Sigmoid colon (tissue), 7 donors: ENCODE measurements around the gene PDGFD. TPM values are rescaled to one million over a fixed set of nuclear protein-coding genes. Genes with fewer than 3 reads are reported as not detected.

Source experiments
- DNase-seq: peaks from one replicate; pipeline ENCODE4 v3.0.0-alpha.2; 2019
- H3K27ac ChIP-seq, 4 donors: fragments of 200-600 bp; sonication (generic); one replicate each; pipeline ENCODE4 v1.5.1; 2016 to 2019; ENCODE audit warnings: mild to moderate bottlenecking in 1 of 4
- H3K27me3 ChIP-seq, 3 donors: fragments of 200-600 bp; sonication (generic); one replicate each; pipeline ENCODE4 v1.5.1; 2019; ENCODE audit warnings: mild to moderate bottlenecking in 1 of 3
- H3K36me3 ChIP-seq, 4 donors: fragments of 200-600 bp; sonication (generic); one replicate each; pipeline ENCODE4 v1.5.1; 2016 to 2019
- H3K4me1 ChIP-seq, 4 donors: fragments of 200-600 bp; sonication (generic); one replicate each; pipeline ENCODE4 v1.5.1; 2017 to 2019
- H3K4me3 ChIP-seq, 4 donors: fragments of 200-600 bp; sonication (generic); one replicate each; pipeline ENCODE4 v1.5.1; 2017 to 2019; ENCODE audit warnings: mild to moderate bottlenecking in 2 of 4, moderate library complexity in 1 of 4
- H3K9me3 ChIP-seq, 4 donors: fragments of 200-600 bp in 3 of 4; sonication (generic) in 3 of 4; one replicate each; pipeline versions ENCODE4 v1.5.1 to v1.6.1; 2013 to 2019
- EP300 ChIP-seq, 4 donors: sonication (generic); formaldehyde crosslinking; IDR thresholded peaks; one replicate each; pipeline ENCODE4 v1.6.1; 2017; ENCODE audit warnings: antibody characterized with exemption in 4 of 4
- POLR2A ChIP-seq, 2 donors: fragments of 450-650 bp; IDR thresholded peaks; one replicate each; pipeline ENCODE4 v1.6.1; 2016; ENCODE audit warnings: antibody characterized with exemption in 2 of 2, mild to moderate bottlenecking in 2 of 2, moderate library complexity in 2 of 2
- POLR2AphosphoS5 ChIP-seq, 4 donors: sonication (generic); formaldehyde crosslinking; IDR thresholded peaks; one replicate each; pipeline ENCODE4 v1.6.1; 2017; ENCODE audit warnings: antibody characterized with exemption in 4 of 4
- WGBS, 2 donors: extraction: QIAGEN DNeasy Blood & Tissue Kit; methylation state at CpG; one replicate each; pipeline ENCODE4 v1.1.7; 2013; 5-methylcytosine and 5-hydroxymethylcytosine counted together
- intact Hi-C: fragments of 100-400 bp; cut with DNase I; formaldehyde crosslinking; loops from one replicate; pipeline ENCODE4 v1.15.1; 2023
- polyA plus RNA-seq, 3 donors: library from polyadenylated mRNA; stranded (reverse); fragments of 200-250 nt; gene quantifications; one replicate each; pipeline ENCODE4 v1.2.3, GENCODE V29; 2013
- total RNA-seq, 4 donors: library from RNA; depleted of rRNA; stranded (reverse); fragments of >200 nt; gene quantifications; one replicate each; pipeline ENCODE4 v1.1.0, GENCODE V29; 2016
- TF ChIP-seq, protein P1 (sequence below), 4 experiments: fragments of 450-650 bp in 3 of 4; fragments of 200-600 bp in 1 of 4; IDR thresholded peaks; one replicate each; pipeline ENCODE4 v1.5.1; 2016 to 2019; ENCODE audit warnings: antibody characterized with exemption in 4 of 4, mild to moderate bottlenecking in 3 of 4, moderate library complexity in 2 of 4
- donor health status: healthy with polysubstance abuse.
- donor health status: Bipolar disorder and iron deficiency.
- donor health status: healthy.

The PDGFD gene
- total and polyA plus RNA-seq, 7 donors: 0.69 to 11.6 (median 7.9) TPM

DNA sequence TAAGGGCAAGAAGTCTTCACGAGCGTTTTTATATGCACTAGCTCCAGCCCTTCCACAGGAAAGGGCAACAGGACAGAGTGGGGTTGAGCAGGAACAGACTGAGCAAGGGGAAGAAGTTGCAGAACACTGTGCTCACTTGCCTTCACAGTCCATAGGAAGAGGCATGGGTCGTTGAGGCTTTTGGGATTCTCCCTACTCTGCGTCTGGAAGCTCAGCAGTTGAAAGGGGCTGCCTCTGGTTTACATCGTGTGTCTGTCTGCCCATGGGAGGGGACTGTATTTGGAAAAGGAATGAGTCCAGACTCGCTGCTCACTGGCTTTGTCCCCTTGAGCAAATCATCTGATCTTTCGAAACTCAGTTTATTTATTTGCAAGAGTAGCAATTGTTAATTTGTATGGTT, 1.1 kb upstream of the PDGFD start:
- TF ChIP-seq EP300 (IDR thresholded peaks at IDR 0.05) (no peak), POLR2AphosphoS5 (IDR thresholded peaks at IDR 0.05) (no peak), POLR2A (IDR thresholded peaks at IDR 0.05) (no peak)
- TF ChIP-seq, protein P1, sequence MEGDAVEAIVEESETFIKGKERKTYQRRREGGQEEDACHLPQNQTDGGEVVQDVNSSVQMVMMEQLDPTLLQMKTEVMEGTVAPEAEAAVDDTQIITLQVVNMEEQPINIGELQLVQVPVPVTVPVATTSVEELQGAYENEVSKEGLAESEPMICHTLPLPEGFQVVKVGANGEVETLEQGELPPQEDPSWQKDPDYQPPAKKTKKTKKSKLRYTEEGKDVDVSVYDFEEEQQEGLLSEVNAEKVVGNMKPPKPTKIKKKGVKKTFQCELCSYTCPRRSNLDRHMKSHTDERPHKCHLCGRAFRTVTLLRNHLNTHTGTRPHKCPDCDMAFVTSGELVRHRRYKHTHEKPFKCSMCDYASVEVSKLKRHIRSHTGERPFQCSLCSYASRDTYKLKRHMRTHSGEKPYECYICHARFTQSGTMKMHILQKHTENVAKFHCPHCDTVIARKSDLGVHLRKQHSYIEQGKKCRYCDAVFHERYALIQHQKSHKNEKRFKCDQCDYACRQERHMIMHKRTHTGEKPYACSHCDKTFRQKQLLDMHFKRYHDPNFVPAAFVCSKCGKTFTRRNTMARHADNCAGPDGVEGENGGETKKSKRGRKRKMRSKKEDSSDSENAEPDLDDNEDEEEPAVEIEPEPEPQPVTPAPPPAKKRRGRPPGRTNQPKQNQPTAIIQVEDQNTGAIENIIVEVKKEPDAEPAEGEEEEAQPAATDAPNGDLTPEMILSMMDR (IDR thresholded peaks at IDR 0.05): no peak
- intact Hi-C loops: no loop called here
- WGBS, 2 donors: 88 to 89% methylated on average over 7 of the region's 7 CpGs
- peaks cover 0 to 6% (median 0%) of the 10 kb centered on the region in 3 donors for H3K27me3 ChIP-seq
- no peak overlapping the region for H3K4me3 ChIP-seq
- H3K4me1 ChIP-seq: peaks cover 0 to 13% (median 9%) of the 10 kb centered on the region in 4 donors
- no peak overlapping the region for H3K27ac ChIP-seq
- no peaks in the 10 kb centered on the region for H3K9me3 ChIP-seq
- DNase-seq: no peak
- no peaks in the 10 kb centered on the region for H3K36me3 ChIP-seq

DNA sequence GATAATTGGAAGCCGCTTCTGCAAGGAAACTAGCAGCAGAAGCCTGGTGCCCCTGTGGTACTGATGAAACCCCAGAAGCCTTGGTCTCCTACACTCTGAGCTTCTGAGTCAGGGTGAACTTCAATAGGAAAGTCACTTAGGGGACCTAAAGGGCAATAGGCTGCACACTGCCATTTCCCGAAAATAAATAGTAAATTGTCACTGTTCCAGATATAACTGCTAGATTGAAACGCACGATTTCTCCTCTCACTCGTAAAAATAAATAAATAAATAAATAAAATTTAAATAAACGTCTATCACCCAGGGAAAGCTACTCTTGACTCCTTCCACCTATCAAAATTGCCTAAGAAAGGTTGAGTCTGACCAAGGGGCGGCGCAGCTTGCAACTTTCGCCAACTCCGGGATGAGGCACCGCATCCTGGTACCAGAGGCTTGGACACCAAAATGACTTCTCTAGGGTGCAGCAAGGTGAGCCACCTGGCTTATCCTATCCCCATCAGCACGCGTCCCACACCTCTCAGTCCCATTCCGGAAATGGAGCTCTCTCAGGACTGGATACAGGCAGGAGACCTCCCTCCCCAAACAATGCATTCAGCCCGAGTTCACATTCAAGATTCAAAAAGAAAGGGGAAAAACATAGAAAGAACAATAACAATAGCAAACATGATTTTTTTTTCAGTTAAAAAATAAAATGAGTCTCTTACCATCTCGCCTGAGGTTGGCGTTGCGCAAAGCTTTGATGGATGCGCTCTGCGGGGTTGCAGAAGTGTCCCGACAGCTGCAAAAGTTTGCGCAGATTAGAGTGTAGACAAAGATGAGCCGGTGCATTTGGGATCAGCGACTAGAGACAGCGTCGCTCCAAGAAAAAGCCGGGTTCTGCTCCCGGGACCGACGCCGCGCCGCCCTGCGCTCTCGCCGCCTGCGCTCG, 583 bp downstream of the PDGFD start:
- intact Hi-C loops: loop anchor here (5.0 kb wide), 1 partner anchor 481 kb away; no protein-coding TSS in a partner anchor
- TF ChIP-seq, protein P1 (IDR thresholded peaks at IDR 0.05): no peak
- TF ChIP-seq EP300 (IDR thresholded peaks at IDR 0.05): no peak
- no peak for TF ChIP-seq POLR2A (IDR thresholded peaks at IDR 0.05)
- no peak for TF ChIP-seq POLR2AphosphoS5 (IDR thresholded peaks at IDR 0.05)
- Histone ChIP-seq H3K4me3 (peak overlapping the region; percentile 14 to 50 (median 38)), H3K9me3 (no peaks in the 10 kb centered on the region), H3K27ac (peak overlapping the region in 1 of 4 donors; percentile 7), H3K4me1 (peaks cover 0 to 13% (median 9%) of the 10 kb centered on the region in 4 donors), H3K36me3 (no peaks in the 10 kb centered on the region), H3K27me3 (peaks cover 0 to 6% (median 0%) of the 10 kb centered on the region in 3 donors)
- WGBS, 2 donors: 3 to 4% methylated on average over 38 of the region's 38 CpGs
- DNase-seq: no peak

DNA sequence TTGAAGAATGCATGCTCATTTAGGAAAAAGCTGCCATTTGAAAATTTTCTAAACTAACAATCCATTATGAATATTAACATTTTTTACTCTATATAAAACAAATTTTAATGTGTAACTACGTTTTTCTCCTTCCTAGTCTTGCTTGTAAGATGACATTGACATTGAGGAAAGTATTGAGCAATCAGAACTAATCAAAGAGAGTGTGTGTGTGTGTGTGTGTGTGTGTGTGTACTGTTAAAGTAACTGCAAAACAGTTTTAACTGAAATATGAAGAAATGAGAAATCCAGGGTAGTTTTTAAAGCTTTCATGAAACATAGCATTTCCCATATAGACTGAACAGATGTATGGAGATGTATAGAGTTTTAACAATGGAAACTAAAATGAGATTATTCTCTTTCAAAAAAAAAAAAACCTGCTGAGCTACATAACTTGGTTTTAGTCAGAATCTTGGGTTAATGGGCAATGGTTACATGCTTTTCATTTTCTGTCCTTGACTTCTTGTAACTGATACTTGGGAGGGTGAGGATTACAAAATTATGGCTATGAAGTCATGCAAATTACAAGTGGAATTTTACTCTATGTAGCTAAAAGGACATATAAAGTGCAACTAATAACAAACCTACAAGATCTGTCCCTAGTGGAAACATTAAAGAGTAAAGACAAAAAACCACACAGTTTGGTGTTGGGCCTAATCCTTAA, 2.0 kb downstream of the PDGFD start:
- intact Hi-C loops: loop anchor here (5.0 kb wide), 1 partner anchor 480 kb away; no protein-coding TSS in a partner anchor
- H3K4me3 ChIP-seq: no peak overlapping the region
- no peaks in the 10 kb centered on the region for H3K9me3 ChIP-seq
- DNase-seq: no peak
- TF ChIP-seq POLR2A (IDR thresholded peaks at IDR 0.05) (no peak), EP300 (IDR thresholded peaks at IDR 0.05) (no peak), POLR2AphosphoS5 (IDR thresholded peaks at IDR 0.05) (no peak)
- TF ChIP-seq, protein P1 (IDR thresholded peaks at IDR 0.05): no peak
- H3K36me3 ChIP-seq: no peaks in the 10 kb centered on the region
- H3K4me1 ChIP-seq: peaks cover 0 to 13% (median 9%) of the 10 kb centered on the region in 4 donors
- H3K27me3 ChIP-seq: peaks cover 0 to 6% (median 0%) of the 10 kb centered on the region in 3 donors
- WGBS, 2 donors: 62 to 66% methylated on average over 1 of the region's 1 CpG
- no peak overlapping the region for H3K27ac ChIP-seq

DNA sequence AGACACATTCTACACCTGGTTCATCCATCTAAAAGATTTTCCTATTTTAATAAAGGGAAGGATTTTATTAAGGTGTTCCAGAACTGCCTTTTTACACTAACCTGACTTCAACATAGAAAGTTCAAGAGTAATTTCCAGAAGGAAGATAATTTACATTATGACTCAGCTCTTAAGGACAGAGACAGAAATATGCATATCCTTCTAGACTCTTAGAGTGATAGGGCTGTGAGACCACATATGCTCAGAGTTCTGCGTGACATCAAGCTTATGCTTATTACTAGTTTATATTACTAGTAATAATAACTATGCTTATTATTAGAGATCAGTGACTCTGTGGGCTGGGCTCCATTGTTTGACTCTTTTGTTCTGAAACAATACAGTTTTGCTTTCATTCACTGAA, 4.6 kb downstream of the PDGFD start:
- H3K9me3 ChIP-seq: no peaks in the 10 kb centered on the region
- H3K27ac ChIP-seq: no peak overlapping the region
- peaks cover 0 to 6% (median 0%) of the 10 kb centered on the region in 3 donors for H3K27me3 ChIP-seq
- no peak overlapping the region for H3K4me3 ChIP-seq
- no peaks in the 10 kb centered on the region for H3K36me3 ChIP-seq
- TF ChIP-seq POLR2AphosphoS5 (IDR thresholded peaks at IDR 0.05) (no peak), POLR2A (IDR thresholded peaks at IDR 0.05) (no peak), EP300 (IDR thresholded peaks at IDR 0.05) (no peak)
- TF ChIP-seq, protein P1 (IDR thresholded peaks at IDR 0.05): no peak
- peaks cover 0 to 13% (median 9%) of the 10 kb centered on the region in 4 donors for H3K4me1 ChIP-seq
- WGBS, 2 donors: 87% methylated on average over 1 of the region's 1 CpG
- intact Hi-C loops: no loop called here
- no peak for DNase-seq
